H1 (cell line): ENCODE measurements around the gene CTTNBP2. TPM values are rescaled to one million over a fixed set of nuclear protein-coding genes. Genes with fewer than 3 reads are reported as not detected.

Source experiments
- CTCF ChIA-PET: fragments of 300-600 bp; sonication (Branson Sonifier 250); formaldehyde crosslinking; loops from one replicate; lab custom pipeline; 2021; ENCODE audit not compliant: partially characterized antibody; lab: Charles Lee
- POLR2A ChIA-PET: fragments of 300-600 bp; sonication (Branson Sonifier 250); formaldehyde crosslinking; loops from one replicate; lab custom pipeline; 2021; ENCODE audit warnings: inconsistent platforms; ENCODE audit not compliant: partially characterized antibody; lab: Charles Lee
- DNase-seq, 2 experiments: peaks; one replicate each; pipeline versions ENCODE4 v3.0.0 to v3.0.0-alpha.2; 2010 to 2022; ENCODE audit warnings: low spot score in 2 of 2, low read depth in 1 of 2, mixed read lengths in 1 of 2
- FAIRE-seq: peaks from 2 replicates; lab custom pipeline; 2011; peaks lifted over from hg19 to GRCh38; lab: Jason Lieb, UNC
- H2AFZ ChIP-seq: 2 replicates; pipeline ENCODE4 v1.8.1; 2012; ENCODE audit warnings: low read length, inconsistent platforms
- H2AK5ac ChIP-seq: 2 replicates; pipeline ENCODE4 v1.6.1; 2013; ENCODE audit warnings: low read depth, low read length
- H2BK120ac ChIP-seq: replicated peaks from 2 replicates; pipeline ENCODE3; 2013; ENCODE audit warnings: low read depth, low read length, inconsistent platforms
- H2BK12ac ChIP-seq: 2 replicates; pipeline ENCODE4 v1.6.1; 2013; ENCODE audit warnings: low read depth, low read length
- H2BK15ac ChIP-seq: 2 replicates; pipeline ENCODE4 v1.6.1; 2013; ENCODE audit warnings: low read length
- H2BK20ac ChIP-seq: 2 replicates; pipeline ENCODE4 v1.6.1; 2013; ENCODE audit warnings: low read length
- H2BK5ac ChIP-seq: 2 replicates; pipeline ENCODE4 v1.6.1; 2013; ENCODE audit warnings: low read depth, low read length
- H3K14ac ChIP-seq: 2 replicates; pipeline ENCODE4 v1.6.1; 2013; ENCODE audit warnings: inconsistent platforms; ENCODE audit not compliant: insufficient read length
- H3K18ac ChIP-seq: 2 replicates; pipeline ENCODE4 v1.6.1; 2013; ENCODE audit warnings: low read length; ENCODE audit errors: extremely low read depth
- H3K23ac ChIP-seq: 2 replicates; pipeline ENCODE4 v1.6.1; 2013; ENCODE audit warnings: inconsistent platforms; ENCODE audit not compliant: insufficient read length
- H3K23me2 ChIP-seq: 2 replicates; pipeline ENCODE4 v1.6.1; 2013; ENCODE audit warnings: low read depth, low read length
- H3K27ac ChIP-seq: 2 replicates; pipeline ENCODE4 v1.6.1; 2011; ENCODE audit warnings: low read depth, low read length, inconsistent platforms
- H3K27me3 ChIP-seq, 4 experiments: replicated peaks in 1 of 4; 1 replicate in 1 of 4; 2 replicates in 3 of 4; pipeline versions ENCODE4 v1.6.1 to v1.8.1; 2011 to 2013; ENCODE audit warnings: low read length in 3 of 4, mild to moderate bottlenecking in 3 of 4, inconsistent platforms in 2 of 4, mixed read lengths in 2 of 4, moderate library complexity in 1 of 4; ENCODE audit not compliant: control insufficient read depth in 3 of 4, insufficient read depth in 3 of 4; ENCODE audit errors: extremely low read depth in 1 of 4
- H3K36me3 ChIP-seq, 4 experiments: 2 replicates each; pipeline versions ENCODE4 v1.6.1 to v1.8.1; 2011 to 2013; ENCODE audit warnings: mild to moderate bottlenecking in 4 of 4, low read length in 3 of 4, moderate library complexity in 2 of 4, control low read depth in 1 of 4, inconsistent platforms in 1 of 4; ENCODE audit not compliant: insufficient read depth in 4 of 4, control insufficient read depth in 2 of 4
- H3K4ac ChIP-seq: replicated peaks from 2 replicates; pipeline ENCODE3; 2013; ENCODE audit warnings: low read length, low read depth, mixed read lengths, inconsistent platforms; ENCODE audit not compliant: insufficient read length
- H3K4me1 ChIP-seq, 4 experiments: replicated peaks in 1 of 4; 1 replicate in 1 of 4; 2 replicates in 3 of 4; pipeline versions ENCODE4 v1.6.1 to v1.8.1; 2011 to 2013; ENCODE audit warnings: low read length in 3 of 4, inconsistent platforms in 2 of 4, mixed read lengths in 1 of 4; ENCODE audit not compliant: insufficient read depth in 4 of 4, control insufficient read depth in 3 of 4
- H3K4me2 ChIP-seq, 2 experiments: 2 replicates each; pipeline versions ENCODE4 v1.6.1 to v1.8.1; 2011 to 2013; ENCODE audit warnings: low read depth in 2 of 2, low read length in 2 of 2, control low read depth in 1 of 2, inconsistent platforms in 1 of 2, mild to moderate bottlenecking in 1 of 2; ENCODE audit not compliant: insufficient read depth in 1 of 2
- H3K4me3 ChIP-seq, 4 experiments: fragments of 200-600, 300-600 bp in 1 of 4; sonication (generic), shearing (Covaris generic), sonication (Bioruptor Twin) in 1 of 4; 2 replicates each; pipeline versions ENCODE4 v1.5.1 to v1.8.1; 2011 to 2016; ENCODE audit warnings: low read length in 4 of 4, low read depth in 3 of 4, control low read depth in 2 of 4, inconsistent platforms in 2 of 4, mild to moderate bottlenecking in 2 of 4, mixed read lengths in 1 of 4, moderate library complexity in 1 of 4; ENCODE audit not compliant: insufficient read depth in 2 of 4; ENCODE audit errors: extremely low read depth in 1 of 4
- H3K56ac ChIP-seq: replicated peaks from 2 replicates; pipeline ENCODE3; 2013; ENCODE audit warnings: low read depth, mild to moderate bottlenecking, mixed read lengths, low read length, inconsistent platforms; ENCODE audit not compliant: insufficient read length
- H3K79me1 ChIP-seq: 2 replicates; pipeline ENCODE4 v1.6.1; 2013; ENCODE audit warnings: low read depth, low read length, control low read depth
- H3K79me2 ChIP-seq, 2 experiments: 2 replicates each; pipeline versions ENCODE4 v1.6.1 to v1.8.1; 2012 to 2013; ENCODE audit warnings: low read length in 2 of 2, mild to moderate bottlenecking in 2 of 2, inconsistent platforms in 1 of 2; ENCODE audit not compliant: insufficient read depth in 2 of 2, control insufficient read depth in 1 of 2
- H3K9ac ChIP-seq, 4 experiments: replicated peaks in 1 of 4; 1 replicate in 1 of 4; 2 replicates in 3 of 4; pipeline versions ENCODE4 v1.6.1 to v1.8.1; 2011 to 2013; ENCODE audit warnings: low read depth in 3 of 4, low read length in 3 of 4, control low read depth in 2 of 4, mild to moderate bottlenecking in 2 of 4, moderate library complexity in 2 of 4, inconsistent platforms in 1 of 4; ENCODE audit errors: extremely low read depth in 1 of 4
- H3K9me3 ChIP-seq, 2 experiments: 2 replicates each; pipeline versions ENCODE4 v1.6.1 to v1.8.1; 2012 to 2013; ENCODE audit warnings: mild to moderate bottlenecking in 2 of 2, moderate library complexity in 2 of 2, control low read depth in 1 of 2, inconsistent platforms in 1 of 2, low read depth in 1 of 2, low read length in 1 of 2, mixed read lengths in 1 of 2; ENCODE audit not compliant: insufficient read depth in 2 of 2
- H4K20me1 ChIP-seq, 2 experiments: replicated peaks in 1 of 2; 2 replicates each; pipeline versions ENCODE3 to v1.8.1; 2011 to 2013; ENCODE audit warnings: inconsistent platforms in 2 of 2, low read length in 2 of 2, mild to moderate bottlenecking in 1 of 2; ENCODE audit not compliant: insufficient read depth in 2 of 2, control insufficient read depth in 1 of 2
- H4K5ac ChIP-seq: 2 replicates; pipeline ENCODE4 v1.6.1; 2013; ENCODE audit warnings: low read length, low read depth, mixed read lengths, inconsistent platforms; ENCODE audit not compliant: insufficient read length
- H4K8ac ChIP-seq: 2 replicates; pipeline ENCODE4 v1.8.0; 2013; ENCODE audit warnings: mild to moderate bottlenecking, moderate library complexity, low read length, inconsistent platforms; ENCODE audit not compliant: insufficient read depth; ENCODE audit errors: extremely low read depth
- H4K91ac ChIP-seq: replicated peaks from 2 replicates; pipeline ENCODE3; 2013; ENCODE audit warnings: low read length, mixed read lengths, inconsistent platforms; ENCODE audit not compliant: insufficient read length
- CBX5 ChIP-seq: fragments of 300-800, 300-1000 bp; sonication (generic); IDR thresholded peaks from 2 replicates; pipeline ENCODE4 v1.7.1; 2016; ENCODE audit warnings: antibody characterized with exemption, low read length, low read depth
- CHD2 ChIP-seq: IDR thresholded peaks from 2 replicates; pipeline ENCODE4 v1.6.1; 2012; ENCODE audit warnings: low read length, improper control_type of control experiment
- PHF8 ChIP-seq: fragments of 200-600 bp; sonication (generic); conservative IDR thresholded peaks from 2 replicates; pipeline ENCODE4 v1.7.1; 2012; ENCODE audit warnings: low read depth, mild to moderate bottlenecking, inconsistent platforms, low read length, moderate library complexity
- POLR2AphosphoS5 ChIP-seq: IDR thresholded peaks from 2 replicates; pipeline ENCODE4 v1.6.1; 2011; ENCODE audit warnings: low read depth, low read length
- RBBP5 ChIP-seq: IDR thresholded peaks from 2 replicates; pipeline ENCODE4 v1.7.1; 2012; ENCODE audit warnings: low read depth, mild to moderate bottlenecking, inconsistent platforms, low read length, moderate library complexity, borderline replicate concordance
- RXRA ChIP-seq: IDR thresholded peaks from 2 replicates; pipeline ENCODE4 v1.6.1; 2011; ENCODE audit warnings: low read depth, mild to moderate bottlenecking, low read length, moderate library complexity; ENCODE audit not compliant: insufficient read depth
- SP4 ChIP-seq: IDR thresholded peaks from 2 replicates; pipeline ENCODE4 v1.6.1; 2012; ENCODE audit warnings: low read length, inconsistent platforms
- TBP ChIP-seq: IDR thresholded peaks from 2 replicates; pipeline ENCODE4 v1.6.1; 2011; ENCODE audit warnings: low read depth, low read length, improper control_type of control experiment
- WGBS, 2 experiments: shearing (Covaris generic) in 1 of 2; methylation state at CpG; one replicate each; pipeline versions ENCODE4 v1.1.6 to v1.1.7; 2013 to 2015; ENCODE audit warnings: low lambda C conversion rate in 2 of 2, mixed read lengths in 2 of 2, inconsistent platforms in 1 of 2, low coverage in 1 of 2, missing lambda C conversion rate in 1 of 2; ENCODE audit not compliant: insufficient replicate concordance in 2 of 2, insufficient coverage in 1 of 2, insufficient read length in 1 of 2; ENCODE audit errors: extremely low coverage in 1 of 2, missing lambda C conversion rate in 1 of 2; 5-methylcytosine and 5-hydroxymethylcytosine counted together
- polyA plus RNA-seq, 7 experiments: library from polyadenylated mRNA; depleted of rRNA in 3 of 7; stranded (reverse) in 5 of 7; unstranded in 2 of 7; fragments of >200 nt in 5 of 7; fragments of 200-250 nt in 2 of 7; gene quantifications; 1 replicate in 5 of 7; 2 replicates in 1 of 7; 4 replicates in 1 of 7; pipeline versions ENCODE4 v1.2.1 to v1.2.3, GENCODE V29; 2011 to 2013; ENCODE audit warnings: missing spikeins in 2 of 7, mixed read lengths in 2 of 7
- total RNA-seq: library from RNA; stranded (reverse); fragmentation: NEBNext Ultra II Directional; extraction: Animal tissue kit (Norgen Biotek cat#: 25700); gene quantifications from 2 replicates; pipeline ENCODE4 v1.2.1, GENCODE V29; 2021

The CTTNBP2 gene
- total and polyA plus RNA-seq, 2 of the 8 experiments (the other 6 are each of a cell fraction or from before 2014, with no cell fraction given): 15.3 to 35.1 TPM

DNA sequence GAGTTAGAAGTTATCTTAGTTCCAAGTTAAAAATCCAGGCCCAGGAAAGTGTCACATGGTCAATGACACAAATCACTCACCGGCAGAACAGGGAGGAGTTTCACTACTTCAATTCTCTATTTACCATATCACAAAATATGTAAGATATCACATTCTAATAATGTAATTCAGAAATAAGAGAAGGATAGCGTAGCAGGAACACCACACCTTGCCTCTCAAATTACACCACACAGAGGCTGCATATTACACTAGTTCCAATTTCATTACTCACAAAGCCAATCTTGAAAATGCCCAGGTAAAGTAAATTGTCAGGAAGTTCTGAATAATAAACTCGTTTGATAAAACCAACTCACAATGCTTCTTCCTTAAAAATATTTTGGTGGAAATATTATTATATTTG, 169.2 kb downstream of the CTTNBP2 start:
- Histone ChIP-seq H3K36me3 (no peaks in the 10 kb centered on the region), H2BK15ac (no peak overlapping the region), H4K91ac (no peak overlapping the region), H2BK5ac (no peak overlapping the region), H2AK5ac (no peak overlapping the region), H3K9ac (no peak overlapping the region), H3K4ac (no peak overlapping the region), H3K23ac (no peak overlapping the region), H3K79me2 (no peaks in the 10 kb centered on the region), H3K4me3 (no peak overlapping the region), H2BK120ac (no peak overlapping the region), H3K4me2 (no peak overlapping the region), H2BK20ac (no peak overlapping the region), H3K18ac (no peak overlapping the region), H3K56ac (no peak overlapping the region), H3K27ac (no peak overlapping the region), H3K14ac (no peak overlapping the region)
- POLR2A ChIA-PET: no interaction called here
- FAIRE-seq: no peak
- CTCF ChIA-PET: no interaction called here
- TF ChIP-seq RBBP5 (no peak), CHD2 (no peak), TBP (no peak), SP4 (no peak), CBX5 (no peak), PHF8 (no peak), RXRA (no peak), POLR2AphosphoS5 (no peak)
- TF ChIP-seq, all 59 proteins: peak for 0
- Histone ChIP-seq H2AFZ (no peak overlapping the region), H3K27me3 (no peaks in the 10 kb centered on the region), H3K9me3 (no peaks in the 10 kb centered on the region), H4K8ac (no peak overlapping the region), H3K4me1 (no peaks in the 10 kb centered on the region), H3K79me1 (no peaks in the 10 kb centered on the region), H3K23me2 (no peaks in the 10 kb centered on the region), H4K5ac (no peak overlapping the region), H2BK12ac (no peak overlapping the region), H4K20me1 (no peaks in the 10 kb centered on the region)
- no peak for DNase-seq
- WGBS, 2 experiments: 87% methylated on average over 3 of the region's 3 CpGs; no CpG with 5 or more reads in 1 of the 2 experiments
